AG09309 (cell line): ENCODE data around the gene PROSER3.

Source experiments
- DNase-seq: peaks from one replicate; pipeline ENCODE4 v3.0.0-alpha.2; 2010; ENCODE audit warnings: low read depth
- H3K4me3 ChIP-seq: 2 replicates; pipeline ENCODE4 v1.5.1; 2011; ENCODE audit warnings: mild to moderate bottlenecking, low read depth, low read length, moderate library complexity; ENCODE audit not compliant: control insufficient read depth
- CTCF ChIP-seq: IDR thresholded peaks from 2 replicates; pipeline ENCODE4 v1.5.1; 2011; ENCODE audit warnings: mild to moderate bottlenecking, low read depth, low read length, inconsistent platforms; ENCODE audit not compliant: insufficient read depth, control insufficient read depth; ENCODE audit errors: missing control alignments

Gene PROSER3

GRCh38 chr19:35788205-35788960 lies 30.4 kb downstream of the PROSER3 start:
- no peak for TF ChIP-seq CTCF
- no peak for DNase-seq

GRCh38 chr19:35789195-35789977 lies 31.4 kb downstream of the PROSER3 start:
- TF ChIP-seq CTCF, result no peak
- no peak overlapping the region for H3K4me3 ChIP-seq
- no peak for DNase-seq

More at GRCh38 chr19:35788205-35788960, 30.4 kb downstream of the PROSER3 start:
- no peak overlapping the region for H3K4me3 ChIP-seq

- TF ChIP-seq CTCF, result no peak
- no peak overlapping the region for H3K4me3 ChIP-seq
- no peak for DNase-seq
These were observed 32.3 kb downstream of the PROSER3 start for GRCh38 chr19:35789978-35790944.

- TF ChIP-seq CTCF, result no peak
- no peak for DNase-seq
- no peak overlapping the region for H3K4me3 ChIP-seq
These were observed 33.2 kb downstream of the PROSER3 start for GRCh38 chr19:35790981-35791813.

- TF ChIP-seq CTCF, result no peak
- DNase-seq, result no peak
These were observed 33.9 kb downstream of the PROSER3 start for GRCh38 chr19:35791814-35792279.

More at GRCh38 chr19:35791814-35792279, 33.9 kb downstream of the PROSER3 start:
- H3K4me3 ChIP-seq, result no peak overlapping the region
